Heart right ventricle (tissue), 16 donors: ENCODE data around the gene SUGCT. TPM values are rescaled to one million over a fixed set of nuclear protein-coding genes. Genes with fewer than 3 reads are reported as not detected.

Experiments used
- ATAC-seq, 8 donors: fragments of 200-7000 bp; cut with Tn5 transposase; one replicate each; pipeline ENCODE4 v1.9.1; 2020; ENCODE audit warnings: mild to moderate bottlenecking in 8 of 8, moderate library complexity in 8 of 8, moderate number of reproducible peaks in 1 of 8
- DNase-seq, 2 donors: peaks; one replicate each; pipeline ENCODE4 v3.0.0-alpha.2; 2020
- H3K27ac ChIP-seq, 10 donors: fragments of 200-600 bp; sonication (generic) in 2 of 10; one replicate each; pipeline versions ENCODE4 v1.5.0 to v1.8.0; 2020 to 2022; ENCODE audit warnings: mild to moderate bottlenecking in 3 of 10
- H3K27me3 ChIP-seq, 7 donors: fragments of 200-600 bp; one replicate each; pipeline ENCODE4 v1.8.0; 2021 to 2022; ENCODE audit warnings: mild to moderate bottlenecking in 2 of 7
- H3K36me3 ChIP-seq, 9 donors: fragments of 200-600 bp; sonication (generic) in 1 of 9; one replicate each; pipeline versions ENCODE4 v1.5.0 to v1.8.0; 2020 to 2022; ENCODE audit warnings: mild to moderate bottlenecking in 2 of 9
- H3K4me1 ChIP-seq, 9 donors: fragments of 200-600 bp; sonication (generic) in 1 of 9; one replicate each; pipeline versions ENCODE4 v1.5.0 to v1.8.0; 2020 to 2022; ENCODE audit warnings: mild to moderate bottlenecking in 4 of 9
- H3K4me3 ChIP-seq, 10 donors: fragments of 200-600 bp; sonication (generic) in 2 of 10; one replicate each; pipeline versions ENCODE4 v1.5.0 to v1.8.0; 2020 to 2022; ENCODE audit warnings: mild to moderate bottlenecking in 7 of 10, moderate library complexity in 2 of 10
- H3K9me3 ChIP-seq, 11 donors: fragments of 200-600 bp in 10 of 11; sonication (generic) in 2 of 11; one replicate each; pipeline versions ENCODE4 v1.5.0 to v1.8.0; 2013 to 2022; ENCODE audit warnings: mild to moderate bottlenecking in 2 of 11, control low read depth in 1 of 11, moderate library complexity in 1 of 11
- CTCF ChIP-seq, 9 donors: fragments of 200-600 bp; sonication (generic) in 2 of 9; IDR thresholded peaks; one replicate each; pipeline versions ENCODE4 v1.5.0 to v1.8.0; 2021 to 2022; ENCODE audit warnings: antibody characterized with exemption in 9 of 9, mild to moderate bottlenecking in 5 of 9, moderate library complexity in 1 of 9
- WGBS, 2 donors: extraction: QIAGEN DNeasy Blood & Tissue Kit; methylation state at CpG; one replicate each; pipeline ENCODE4 v1.1.7; 2013; ENCODE audit warnings: inconsistent platforms in 1 of 2; 5-methylcytosine and 5-hydroxymethylcytosine counted together
- intact Hi-C, 10 donors: fragments of 100-400 bp; cut with DNase I; formaldehyde crosslinking; loops; one replicate each; pipeline versions ENCODE4 v1.11.1 to v1.14.2; 2022
- polyA plus RNA-seq, 2 donors: library from polyadenylated mRNA; stranded (reverse); fragments of 200-250 nt; gene quantifications; one replicate each; pipeline ENCODE4 v1.2.3, GENCODE V29; 2013
- total RNA-seq, 10 donors: library from RNA; stranded (reverse); fragmentation: NEBNext Ultra II Directional in 3 of 10; extraction: Animal tissue kit (Norgen Biotek cat#: 25700) in 3 of 10; gene quantifications; one replicate each; pipeline versions ENCODE4 v1.2.1 to v1.2.4, GENCODE V29; 2021 to 2023
- donor health status: Arrhythmogenic right ventricular cardiomyopathy.
- donor health status: ischemic (EF 13 %, LVEDD 7.1; RV severe dilation, severe dysfunction).
- donor health status: healthy with polysubstance abuse.
- donor health status: DM: no; HTN: yes; CAD: no.
- donor health status: DM: no; HTN: no; CAD: no.
- donor health status: ischemic (EF 25% LVEDD 6.9; RV normal size, moderate dysfunction).
- donor health status: ischemic (EF 25% LVEDD 5.7; RV mildly dilated, moderate dysfunction).
- donor health status: healthy.
- donor health status: DM: yes; HTN: yes; CAD: no.
- donor health status: Ischemic cardiomyopathy.
- donor health status: ischemic (EF 35%, LVEDD 5.7; RV mildly dilated, moderate dysfunction).
- donor health status: nonischemic (EF 11% LVEDD 7.7; RV severe dilation, severe dysfunction).
- donor health status: DM: yes; HTN: yes; CAD: no.
- donor health status: PGD.
- donor health status: ischemic (EF 29% LVEDD 5.4; RV normal size, mild dysfunction).
- donor health status: nonischemic (EF 23%, LVEDD 6.1; RV moderate dilation, normal function).

The SUGCT gene
- total and polyA plus RNA-seq, 12 donors = 1.2 to 8.1 (median 6.1) TPM

- Histone ChIP-seq H3K4me1 (no peaks in the 10 kb centered on the region), H3K9me3 (peaks cover 0 to 16% (median 8%) of the 10 kb centered on the region in 11 donors), H3K4me3 (no peak overlapping the region), H3K27ac (no peak overlapping the region), H3K36me3 (no peaks in the 10 kb centered on the region), H3K27me3 (no peaks in the 10 kb centered on the region)
- 70 to 83% methylated on average over 3 of the region's 3 CpGs for WGBS, 2 donors
- no peak for TF ChIP-seq CTCF (IDR thresholded peaks at IDR 0.05)
- DNase-seq (no peak), ATAC-seq (no peak)
- intact Hi-C loops = no loop called here
These were observed 705.1 kb downstream of the SUGCT start for GRCh38 chr7:40839881-40840280.

GRCh38 chr7:40840990-40841389 lies 706.2 kb downstream of the SUGCT start:
- no peak overlapping the region for H3K4me3 ChIP-seq
- peaks cover 0 to 16% (median 8%) of the 10 kb centered on the region in 11 donors for H3K9me3 ChIP-seq
- TF ChIP-seq CTCF (IDR thresholded peaks at IDR 0.05) = no peak
- H3K27me3 ChIP-seq = no peaks in the 10 kb centered on the region
- no peaks in the 10 kb centered on the region for H3K4me1 ChIP-seq
- no peak for ATAC-seq
- no peaks in the 10 kb centered on the region for H3K36me3 ChIP-seq
- DNase-seq = no peak
- no peak overlapping the region for H3K27ac ChIP-seq
- intact Hi-C loops = no loop called here

GRCh38 chr7:40842641-40843040 lies 707.8 kb downstream of the SUGCT start:
- DNase-seq (no peak), ATAC-seq (no peak)
- no peak for TF ChIP-seq CTCF (IDR thresholded peaks at IDR 0.05)
- no peak overlapping the region for H3K4me3 ChIP-seq
- no peaks in the 10 kb centered on the region for H3K4me1 ChIP-seq
- H3K27ac ChIP-seq = no peak overlapping the region
- peaks cover 0 to 16% (median 8%) of the 10 kb centered on the region in 11 donors for H3K9me3 ChIP-seq
- H3K27me3 ChIP-seq = no peaks in the 10 kb centered on the region
- no peaks in the 10 kb centered on the region for H3K36me3 ChIP-seq
- intact Hi-C loops = no loop called here

GRCh38 chr7:40843338-40843985 lies 708.7 kb downstream of the SUGCT start:
- H3K4me3 ChIP-seq = no peak overlapping the region
- WGBS, 2 donors = 94 to 95% methylated on average over 8 of the region's 8 CpGs
- peaks cover 0 to 16% (median 8%) of the 10 kb centered on the region in 11 donors for H3K9me3 ChIP-seq
- no peak for ATAC-seq
- H3K27me3 ChIP-seq = no peaks in the 10 kb centered on the region
- no peak for DNase-seq
- H3K36me3 ChIP-seq = no peaks in the 10 kb centered on the region
- intact Hi-C loops = no loop called here
- no peaks in the 10 kb centered on the region for H3K4me1 ChIP-seq
- no peak overlapping the region for H3K27ac ChIP-seq
- no peak for TF ChIP-seq CTCF (IDR thresholded peaks at IDR 0.05)
